Ectodermal cell (in vitro differentiated cells): ENCODE results near the gene GPR18.

ENCODE experiments used
- H3K27ac ChIP-seq: 2 replicates; pipeline ENCODE4 v1.7.0; 2013; ENCODE audit warnings: mild to moderate bottlenecking, low read depth, low read length; ENCODE audit not compliant: insufficient read depth, poor library complexity, severe bottlenecking
- H3K27me3 ChIP-seq: 2 replicates; pipeline ENCODE4 v1.7.0; 2013; ENCODE audit warnings: mild to moderate bottlenecking, low read length; ENCODE audit not compliant: insufficient read depth, control insufficient read depth, poor library complexity, severe bottlenecking
- H3K36me3 ChIP-seq: one replicate; pipeline ENCODE4 v1.7.0; 2013; ENCODE audit warnings: low read length; ENCODE audit not compliant: control insufficient read depth, insufficient read depth
- H3K4me1 ChIP-seq: one replicate; pipeline ENCODE4 v1.7.0; 2013; ENCODE audit warnings: low read length; ENCODE audit not compliant: control insufficient read depth, insufficient read depth
- H3K4me3 ChIP-seq: 2 replicates; pipeline ENCODE4 v1.7.0; 2013; ENCODE audit warnings: low read depth, low read length, control low read depth; ENCODE audit not compliant: insufficient read depth
- H3K9me3 ChIP-seq: 2 replicates; pipeline ENCODE4 v1.7.0; 2013; ENCODE audit warnings: mild to moderate bottlenecking, low read length, moderate library complexity; ENCODE audit not compliant: control insufficient read depth
- WGBS, 2 experiments: methylation state at CpG; one replicate each; pipeline ENCODE4 v1.1.7; 2013; ENCODE audit warnings: missing lambda C conversion rate in 2 of 2; 5-methylcytosine and 5-hydroxymethylcytosine counted together

GPR18 gene

GRCh38 chr13:99221567-99222239 is 36.5 kb downstream of the GPR18 start:
- no peak overlapping the region for H3K4me3 ChIP-seq
- H3K36me3 ChIP-seq, result no peaks in the 10 kb centered on the region
- no peaks in the 10 kb centered on the region for H3K9me3 ChIP-seq
- H3K27me3 ChIP-seq, result no peaks in the 10 kb centered on the region
- no peak overlapping the region for H3K27ac ChIP-seq
- WGBS, 2 experiments, result 90 to 93% methylated on average over 8 of the region's 8 CpGs
- peaks cover 9% of the 10 kb centered on the region for H3K4me1 ChIP-seq

DNA sequence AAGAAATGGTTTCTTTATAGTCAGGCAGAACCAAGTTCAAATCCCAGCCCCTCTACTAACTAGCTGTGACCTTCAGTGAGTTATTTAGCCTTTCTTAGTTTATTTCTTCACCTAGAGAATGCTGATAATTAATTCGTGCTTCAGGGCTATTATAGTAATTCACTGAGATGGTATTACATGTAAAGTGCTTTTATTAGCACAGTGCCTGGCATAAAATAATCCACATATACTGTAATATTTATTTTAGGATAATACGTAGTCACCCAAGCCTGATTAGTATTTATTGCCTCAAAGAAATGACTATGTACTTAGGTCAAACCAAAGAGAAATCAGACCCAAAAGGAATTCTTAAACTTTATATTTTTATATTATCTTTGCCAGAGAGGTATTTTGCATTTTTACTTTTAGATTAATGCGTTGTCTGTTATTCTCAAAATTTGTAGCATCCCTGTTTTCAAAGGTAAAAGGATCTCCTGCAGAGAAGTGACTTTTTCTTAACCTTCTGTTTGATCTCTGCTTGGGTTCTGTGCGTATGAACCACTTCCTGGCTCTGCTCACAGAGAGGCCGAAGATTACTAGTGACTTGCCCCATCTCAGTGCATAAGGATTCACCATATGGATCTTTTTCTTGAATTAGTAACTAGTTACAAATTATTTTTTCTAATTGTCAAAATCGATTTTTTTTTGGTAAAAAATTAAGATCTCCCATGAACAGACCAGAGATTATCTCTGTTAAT is 37.8 kb downstream of the GPR18 start:
- Histone ChIP-seq H3K4me1 (peaks cover 9% of the 10 kb centered on the region), H3K27ac (no peak overlapping the region), H3K27me3 (no peaks in the 10 kb centered on the region), H3K4me3 (no peak overlapping the region), H3K36me3 (no peaks in the 10 kb centered on the region), H3K9me3 (no peaks in the 10 kb centered on the region)
- 71 to 78% methylated on average over 3 to 4 of the region's 6 CpGs for WGBS, 2 experiments

GRCh38 chr13:99218969-99219368 is 39.2 kb downstream of the GPR18 start:
- no peak overlapping the region for H3K4me3 ChIP-seq
- no peaks in the 10 kb centered on the region for H3K36me3 ChIP-seq
- H3K27me3 ChIP-seq, result no peaks in the 10 kb centered on the region
- H3K9me3 ChIP-seq, result no peaks in the 10 kb centered on the region
- no peak overlapping the region for H3K27ac ChIP-seq
- peaks cover 18% of the 10 kb centered on the region for H3K4me1 ChIP-seq
- 91 to 98% methylated on average over 2 of the region's 2 CpGs for WGBS, 2 experiments

- Histone ChIP-seq H3K36me3 (no peaks in the 10 kb centered on the region), H3K27me3 (no peaks in the 10 kb centered on the region), H3K9me3 (no peaks in the 10 kb centered on the region), H3K4me1 (peaks cover 18% of the 10 kb centered on the region), H3K27ac (no peak overlapping the region), H3K4me3 (no peak overlapping the region)
- 81% methylated on average over 6 of the region's 6 CpGs for WGBS, 2 experiments
Observed at GRCh38 chr13:99218545-99218944, 39.6 kb downstream of the GPR18 start.

DNA sequence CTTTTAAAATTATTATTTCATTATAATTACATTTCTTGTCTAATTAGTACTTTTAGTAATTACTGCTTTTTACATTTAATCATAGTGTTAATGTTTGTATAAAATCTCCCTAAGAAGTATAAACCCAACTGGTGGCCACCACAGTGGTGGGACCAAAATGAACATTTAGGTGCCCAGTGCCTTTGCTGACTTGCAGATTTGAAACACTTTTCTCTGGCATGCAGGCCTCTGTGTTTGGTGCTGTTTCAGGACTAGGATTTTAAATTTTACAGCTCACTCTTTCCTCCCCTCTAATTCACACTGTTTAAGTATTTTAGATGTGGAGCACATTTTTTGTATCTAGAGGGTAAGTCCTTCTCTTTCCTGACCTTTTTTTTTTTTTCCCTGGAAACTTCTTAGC is 40.1 kb downstream of the GPR18 start:
- peaks cover 18% of the 10 kb centered on the region for H3K4me1 ChIP-seq
- H3K4me3 ChIP-seq, result no peak overlapping the region
- no peaks in the 10 kb centered on the region for H3K27me3 ChIP-seq
- H3K36me3 ChIP-seq, result no peaks in the 10 kb centered on the region
- H3K9me3 ChIP-seq, result no peaks in the 10 kb centered on the region
- no peak overlapping the region for H3K27ac ChIP-seq

- H3K27ac ChIP-seq, result peak overlapping the region; percentile 2
- no peaks in the 10 kb centered on the region for H3K36me3 ChIP-seq
- peaks cover 18% of the 10 kb centered on the region for H3K4me1 ChIP-seq
- 89% methylated on average over 20 of the region's 20 CpGs for WGBS, 2 experiments
- H3K9me3 ChIP-seq, result no peaks in the 10 kb centered on the region
- H3K27me3 ChIP-seq, result no peaks in the 10 kb centered on the region
- no peak overlapping the region for H3K4me3 ChIP-seq
Observed at GRCh38 chr13:99217461-99218110, 40.6 kb downstream of the GPR18 start.

GRCh38 chr13:99215184-99215830 is 42.9 kb downstream of the GPR18 start:
- Histone ChIP-seq H3K36me3 (no peaks in the 10 kb centered on the region), H3K4me1 (peaks cover 18% of the 10 kb centered on the region), H3K4me3 (no peak overlapping the region), H3K27me3 (no peaks in the 10 kb centered on the region), H3K27ac (no peak overlapping the region), H3K9me3 (no peaks in the 10 kb centered on the region)
- WGBS, 2 experiments, result 89 to 92% methylated on average over 15 of the region's 15 CpGs

DNA sequence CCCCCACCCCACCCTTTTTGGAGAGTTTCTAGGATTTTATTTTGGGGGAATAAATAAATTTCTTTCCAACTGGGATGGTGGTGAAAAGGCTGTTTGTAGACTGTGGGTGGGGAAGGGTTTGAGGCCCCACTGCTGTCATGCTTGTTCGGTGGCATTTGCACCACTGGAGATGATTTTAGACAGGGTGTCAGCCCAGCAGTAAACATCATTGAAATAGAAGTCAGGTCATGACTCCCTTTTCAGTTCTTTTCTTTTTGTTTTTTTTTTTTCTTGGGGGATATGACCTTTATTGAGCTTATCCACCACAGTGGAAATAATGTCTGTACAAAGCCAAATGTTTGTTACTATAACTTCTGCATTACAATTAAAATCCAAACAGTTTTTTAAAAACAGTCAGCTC is 43.4 kb downstream of the GPR18 start:
- H3K27ac ChIP-seq, result no peak overlapping the region
- no peaks in the 10 kb centered on the region for H3K36me3 ChIP-seq
- H3K27me3 ChIP-seq, result no peaks in the 10 kb centered on the region
- H3K9me3 ChIP-seq, result no peaks in the 10 kb centered on the region
- no peak overlapping the region for H3K4me3 ChIP-seq
- peaks cover 18% of the 10 kb centered on the region for H3K4me1 ChIP-seq
- 80 to 88% methylated on average over 1 of the region's 1 CpG for WGBS, 2 experiments

GRCh38 chr13:99214232-99214631 is 43.9 kb downstream of the GPR18 start:
- peak overlapping the region; percentile 44 for H3K27ac ChIP-seq
- WGBS, 2 experiments, result 63 to 66% methylated on average over 7 of the region's 7 CpGs

DNA sequence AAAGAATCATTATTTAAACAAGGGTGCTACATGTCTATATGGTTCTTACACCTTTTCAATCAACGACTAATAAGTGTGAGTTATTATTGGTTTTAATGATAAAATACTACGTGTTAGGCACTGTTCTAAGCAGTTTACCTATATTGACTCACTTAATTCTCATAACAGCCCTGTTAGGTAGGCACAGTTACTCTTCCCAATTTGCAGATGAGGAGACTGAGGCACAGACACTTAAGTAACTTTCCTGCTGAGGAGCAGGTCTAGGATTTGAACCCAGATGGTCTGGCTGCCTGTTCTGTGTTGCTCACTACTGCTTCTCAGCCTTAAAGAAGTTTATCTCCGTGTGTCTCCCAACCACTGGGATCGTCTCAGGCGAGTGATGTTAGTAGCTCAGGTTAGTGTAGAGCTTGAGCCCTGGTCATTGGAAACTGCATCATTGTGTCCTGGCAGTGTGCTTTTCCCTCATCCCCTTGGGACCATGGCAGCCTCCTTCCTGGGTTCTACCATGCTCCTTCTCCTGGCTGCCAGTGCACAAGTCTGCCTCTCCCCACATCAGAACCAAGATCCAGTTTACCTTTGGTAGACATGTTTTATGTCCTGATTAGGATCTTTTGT is 46.7 kb downstream of the GPR18 start:
- Histone ChIP-seq H3K36me3 (no peaks in the 10 kb centered on the region), H3K9me3 (no peaks in the 10 kb centered on the region)
- 88 to 94% methylated on average over 4 of the region's 5 CpGs for WGBS, 2 experiments

More at GRCh38 chr13:99214232-99214631, 43.9 kb downstream of the GPR18 start:
- Histone ChIP-seq H3K9me3 (no peaks in the 10 kb centered on the region), H3K27me3 (no peaks in the 10 kb centered on the region), H3K36me3 (no peaks in the 10 kb centered on the region), H3K4me3 (no peak overlapping the region), H3K4me1 (peaks cover 18% of the 10 kb centered on the region)

More for the DNA sequence above, 46.7 kb downstream of the GPR18 start:
- Histone ChIP-seq H3K27me3 (no peaks in the 10 kb centered on the region), H3K4me1 (peaks cover 8% of the 10 kb centered on the region), H3K27ac (no peak overlapping the region), H3K4me3 (no peak overlapping the region)
